IMR-90 (cell line): ENCODE results near the gene LAMTOR4. TPM values are rescaled to one million over a fixed set of nuclear protein-coding genes. Genes with fewer than 3 reads are reported as not detected.

Experiments used
- ATAC-seq: fragments of 200-7000 bp; cut with Tn5 transposase; 2 replicates; pipeline ENCODE4 v1.9.1; 2020; ENCODE audit warnings: low read depth, mild to moderate bottlenecking, moderate library complexity
- BruUV-seq: library from RNA; stranded (reverse); fragments of 400-500 nt; replicated peaks from 2 replicates; lab custom pipeline; 2021; lab: Mats Ljungman, UMichigan
- CTCF ChIA-PET: fragments of 300-600 bp; formaldehyde crosslinking; extraction: SDS; loops from one replicate; lab custom pipeline; 2021; ENCODE audit warnings: antibody characterized with exemption; lab: Yijun Ruan, JAX
- POLR2A ChIA-PET: fragments of 300-600 bp; sonication (Branson Sonifier 250); formaldehyde crosslinking; loops from one replicate; lab custom pipeline; 2022; ENCODE audit warnings: antibody characterized with exemption; ENCODE audit not compliant: unreplicated experiment; lab: Charles Lee
- DNase-seq: peaks from one replicate; pipeline ENCODE4 v3.0.0; 2013
- H2AFZ ChIP-seq: replicated peaks from 2 replicates; pipeline ENCODE3; 2013; ENCODE audit warnings: low read length, mild to moderate bottlenecking; ENCODE audit not compliant: poor library complexity
- H2AK5ac ChIP-seq: 2 replicates; pipeline ENCODE4 v1.6.1; 2013; ENCODE audit warnings: low read depth, low read length, inconsistent platforms
- H2AK9ac ChIP-seq: replicated peaks from 2 replicates; pipeline ENCODE3; 2013; ENCODE audit warnings: mild to moderate bottlenecking, low read depth, low read length, moderate library complexity; ENCODE audit not compliant: poor library complexity
- H2BK120ac ChIP-seq: 2 replicates; pipeline ENCODE4 v1.6.1; 2013; ENCODE audit warnings: low read depth, low read length, inconsistent platforms
- H2BK15ac ChIP-seq: 3 replicates; pipeline ENCODE4 v1.6.1; 2013; ENCODE audit warnings: low read depth, low read length, inconsistent platforms
- H2BK20ac ChIP-seq: 2 replicates; pipeline ENCODE4 v1.6.1; 2013; ENCODE audit warnings: low read depth, mild to moderate bottlenecking, inconsistent platforms, low read length, moderate library complexity
- H2BK5ac ChIP-seq: 2 replicates; pipeline ENCODE4 v1.6.1; 2013; ENCODE audit warnings: mild to moderate bottlenecking, low read depth, low read length, inconsistent platforms; ENCODE audit not compliant: poor library complexity, severe bottlenecking
- H3K14ac ChIP-seq: replicated peaks from 2 replicates; pipeline ENCODE4 v1.6.1; 2013; ENCODE audit warnings: low read depth, low read length, inconsistent platforms
- H3K18ac ChIP-seq: 2 replicates; pipeline ENCODE4 v1.6.1; 2013; ENCODE audit warnings: low read depth, low read length, control low read depth
- H3K23ac ChIP-seq: 2 replicates; pipeline ENCODE4 v1.6.1; 2013; ENCODE audit warnings: low read depth, low read length, inconsistent platforms
- H3K27ac ChIP-seq: 2 replicates; pipeline ENCODE4 v1.5.1; 2013; ENCODE audit warnings: mild to moderate bottlenecking, control low read depth, low read length; ENCODE audit not compliant: insufficient read depth
- H3K27me3 ChIP-seq: 2 replicates; pipeline ENCODE4 v1.6.1; 2013; ENCODE audit warnings: low read length; ENCODE audit not compliant: control insufficient read depth, insufficient read depth
- H3K36me3 ChIP-seq: 2 replicates; pipeline ENCODE4 v1.6.1; 2013; ENCODE audit warnings: low read length, mixed read lengths; ENCODE audit not compliant: control insufficient read depth, insufficient read depth
- H3K4ac ChIP-seq: 2 replicates; pipeline ENCODE4 v1.6.1; 2013; ENCODE audit warnings: low read depth, low read length, inconsistent platforms
- H3K4me1 ChIP-seq: 2 replicates; pipeline ENCODE4 v1.6.1; 2013; ENCODE audit warnings: low read length, mixed read lengths; ENCODE audit not compliant: control insufficient read depth, insufficient read depth
- H3K4me2 ChIP-seq: 2 replicates; pipeline ENCODE4 v1.6.1; 2013; ENCODE audit warnings: low read depth, mild to moderate bottlenecking, control low read depth, low read length, moderate library complexity
- H3K4me3 ChIP-seq: 2 replicates; pipeline ENCODE4 v1.5.1; 2013; ENCODE audit warnings: low read depth, mild to moderate bottlenecking, control low read depth, low read length, moderate library complexity; ENCODE audit not compliant: insufficient read depth
- H3K56ac ChIP-seq: 2 replicates; pipeline ENCODE4 v1.6.1; 2013; ENCODE audit warnings: low read length, inconsistent platforms; ENCODE audit not compliant: insufficient read depth; ENCODE audit errors: extremely low read depth
- H3K79me1 ChIP-seq, 2 experiments: 2 replicates each; pipeline ENCODE4 v1.6.1; 2013; ENCODE audit warnings: low read length in 2 of 2, inconsistent platforms in 1 of 2, low read depth in 1 of 2
- H3K9ac ChIP-seq: 2 replicates; pipeline ENCODE4 v1.6.1; 2013; ENCODE audit warnings: low read depth, low read length, control low read depth
- H3K9me1 ChIP-seq: 2 replicates; pipeline ENCODE4 v1.6.1; 2013; ENCODE audit warnings: low read length, inconsistent platforms; ENCODE audit not compliant: insufficient read depth
- H3K9me3 ChIP-seq: 2 replicates; pipeline ENCODE4 v1.6.1; 2013; ENCODE audit warnings: low read length; ENCODE audit not compliant: control insufficient read depth, insufficient read depth
- H4K20me1 ChIP-seq: 2 replicates; pipeline ENCODE4 v1.6.1; 2013; ENCODE audit warnings: low read length, inconsistent platforms; ENCODE audit not compliant: insufficient read depth
- H4K5ac ChIP-seq: 2 replicates; pipeline ENCODE4 v1.6.1; 2013; ENCODE audit warnings: mild to moderate bottlenecking, low read depth, low read length, control low read depth
- H4K8ac ChIP-seq, 2 experiments: 2 replicates each; pipeline ENCODE4 v1.6.1; 2013; ENCODE audit warnings: low read depth in 2 of 2, low read length in 2 of 2, control low read depth in 1 of 2, inconsistent platforms in 1 of 2
- H4K91ac ChIP-seq: 2 replicates; pipeline ENCODE4 v1.6.1; 2013; ENCODE audit warnings: low read depth, low read length, inconsistent platforms; ENCODE audit not compliant: insufficient read depth
- BHLHE40 ChIP-seq: fragments of 150-350 bp; IDR thresholded peaks from 2 replicates; pipeline ENCODE4 v1.6.1; 2016; ENCODE audit warnings: mild to moderate bottlenecking, low read depth, low read length
- CEBPB ChIP-seq: IDR thresholded peaks from 2 replicates; pipeline ENCODE4 v1.6.1; 2012; ENCODE audit warnings: low read depth, low read length, improper control_type of control experiment
- CHD1 ChIP-seq: IDR thresholded peaks from 2 replicates; pipeline ENCODE4 v1.6.1; 2012; ENCODE audit warnings: low read depth, low read length, improper control_type of control experiment
- FOS ChIP-seq: fragments of 150-350 bp; IDR thresholded peaks from 2 replicates; pipeline ENCODE4 v1.6.1; 2016; ENCODE audit warnings: low read depth, low read length
- MAZ ChIP-seq: IDR thresholded peaks from 2 replicates; pipeline ENCODE4 v1.6.1; 2012; ENCODE audit warnings: low read depth, mild to moderate bottlenecking, low read length, improper control_type of control experiment, moderate library complexity, borderline replicate concordance
- MXI1 ChIP-seq: IDR thresholded peaks from 2 replicates; pipeline ENCODE4 v1.6.1; 2012; ENCODE audit warnings: low read depth, mild to moderate bottlenecking, low read length, moderate library complexity, borderline replicate concordance
- POLR2A ChIP-seq: IDR thresholded peaks from 2 replicates; pipeline ENCODE4 v1.6.1; 2012; ENCODE audit warnings: mild to moderate bottlenecking, low read depth, low read length
- RAD21 ChIP-seq: IDR thresholded peaks from 2 replicates; pipeline ENCODE4 v1.6.1; 2012; ENCODE audit warnings: low read length, improper control_type of control experiment
- RCOR1 ChIP-seq: IDR thresholded peaks from 2 replicates; pipeline ENCODE4 v1.6.1; 2012; ENCODE audit warnings: mild to moderate bottlenecking, low read length, improper control_type of control experiment; ENCODE audit not compliant: insufficient replicate concordance
- RFX5 ChIP-seq: IDR thresholded peaks from 2 replicates; pipeline ENCODE4 v1.8.0; 2012; ENCODE audit warnings: low read depth, mild to moderate bottlenecking, low read length, moderate library complexity
- SMC3 ChIP-seq: fragments of 150-350 bp; IDR thresholded peaks from 2 replicates; pipeline ENCODE4 v1.6.1; 2016; ENCODE audit warnings: low read depth, mild to moderate bottlenecking, antibody characterized with exemption, low read length, moderate library complexity
- WGBS, 2 experiments: methylation state at CpG; one replicate each; pipeline versions ENCODE4 v1.1.5 to v1.1.7; 2013; ENCODE audit warnings: missing lambda C conversion rate in 2 of 2; ENCODE audit not compliant: insufficient read length in 1 of 2; ENCODE audit errors: extremely low coverage in 2 of 2; 5-methylcytosine and 5-hydroxymethylcytosine counted together
- dilution Hi-C: fragments of 300-500 bp; cut with HindIII; formaldehyde crosslinking; loops from one replicate; pipeline ENCODE4 v1.14.3; 2018; ENCODE audit warnings: low sequenced_read_pairs; ENCODE audit not compliant: unreplicated experiment
- in situ Hi-C: fragments of 300-500 bp; cut with MboI; formaldehyde crosslinking; loops from 3 replicates; pipeline ENCODE4 v1.14.3; 2019; ENCODE audit warnings: low sequenced_read_pairs, inconsistent platforms, mixed read lengths
- intact Hi-C: fragments of 100-400 bp; cut with micrococcal nuclease; formaldehyde crosslinking; loops from 2 replicates; pipeline ENCODE4 v1.10.0; 2022
- polyA plus RNA-seq, 3 experiments: library from polyadenylated mRNA; depleted of rRNA; stranded (reverse); fragments of >200 nt; gene quantifications; 2 replicates each; pipeline ENCODE4 v1.2.3, GENCODE V29; 2012; ENCODE audit warnings: low replicate concordance in 1 of 3
- total RNA-seq: library from RNA; depleted of rRNA; stranded (reverse); fragments of >200 nt; gene quantifications from 2 replicates; pipeline ENCODE4 v1.2.3, GENCODE V29; 2012
- TF ChIP-seq, protein P1 (sequence below): fragments of 150-350 bp; IDR thresholded peaks from 2 replicates; pipeline ENCODE4 v1.6.1; 2016; ENCODE audit warnings: low read depth, mild to moderate bottlenecking, low read length, moderate library complexity, borderline replicate concordance
- TF ChIP-seq, protein P2 (sequence below): fragments of 150-350 bp; IDR thresholded peaks from 2 replicates; pipeline ENCODE4 v1.6.1; 2017; ENCODE audit warnings: mild to moderate bottlenecking, antibody characterized with exemption, low read length, low read depth

The LAMTOR4 gene
- total and polyA plus RNA-seq, 2 of the 4 experiments (the other 2 are of a cell fraction), result 134 to 268 TPM

DNA sequence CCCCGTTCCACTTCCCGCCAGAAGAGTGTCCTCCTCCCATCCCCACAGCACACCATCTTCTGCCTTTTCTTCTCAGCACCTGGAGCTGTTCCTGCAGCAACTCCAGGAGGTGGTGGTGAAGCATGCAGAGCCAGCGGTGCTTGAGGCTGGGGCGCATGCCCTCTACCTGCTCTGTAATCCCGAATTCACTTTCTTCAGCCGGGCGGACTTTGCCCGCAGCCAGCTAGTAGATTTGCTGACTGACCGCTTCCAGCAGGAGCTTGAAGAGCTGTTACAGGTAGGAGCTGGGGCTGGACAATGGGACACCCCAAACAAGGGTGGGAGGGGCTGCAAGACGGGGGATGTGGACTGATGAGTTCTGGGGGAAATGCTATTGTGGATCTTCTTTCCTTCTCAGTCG is 52.0 kb downstream of the LAMTOR4 start:
- Histone ChIP-seq H3K4me3 (no peak overlapping the region), H3K4me1 (peaks cover 2% of the 10 kb centered on the region; the same call in 1 of the 2 replicates), H2AFZ (no peak overlapping the region), H3K9ac (no peak overlapping the region), H4K20me1 (no peaks in the 10 kb centered on the region), H4K8ac (no peak overlapping the region), H2BK120ac (no peak overlapping the region), H3K14ac (no peak overlapping the region), H3K18ac (no peak overlapping the region), H4K5ac (no peak overlapping the region), H3K9me1 (no peaks in the 10 kb centered on the region), H3K36me3 (no peaks in the 10 kb centered on the region), H2BK5ac (no peak overlapping the region), H3K23ac (no peak overlapping the region), H4K91ac (no peak overlapping the region), H3K79me1 (no peaks in the 10 kb centered on the region), H3K56ac (no peak overlapping the region), H3K4ac (no peak overlapping the region), H3K9me3 (no peaks in the 10 kb centered on the region), H2BK15ac (no peak overlapping the region), H2BK20ac (no peak overlapping the region), H2AK5ac (no peak overlapping the region), H3K27me3 (peaks cover 25% of the 10 kb centered on the region), H3K27ac (no peak overlapping the region), H2AK9ac (no peak overlapping the region), H3K4me2 (no peak overlapping the region)
- no TSS peak for BruUV-seq
- ChIA-PET CTCF (no interaction called here), POLR2A (no interaction called here)
- ATAC-seq (no peak), DNase-seq (no peak)
- in situ Hi-C loops (no loop called here), intact Hi-C loops (no loop called here), dilution Hi-C loops (no loop called here)
- no peak for TF ChIP-seq CEBPB
- TF ChIP-seq, protein P1, sequence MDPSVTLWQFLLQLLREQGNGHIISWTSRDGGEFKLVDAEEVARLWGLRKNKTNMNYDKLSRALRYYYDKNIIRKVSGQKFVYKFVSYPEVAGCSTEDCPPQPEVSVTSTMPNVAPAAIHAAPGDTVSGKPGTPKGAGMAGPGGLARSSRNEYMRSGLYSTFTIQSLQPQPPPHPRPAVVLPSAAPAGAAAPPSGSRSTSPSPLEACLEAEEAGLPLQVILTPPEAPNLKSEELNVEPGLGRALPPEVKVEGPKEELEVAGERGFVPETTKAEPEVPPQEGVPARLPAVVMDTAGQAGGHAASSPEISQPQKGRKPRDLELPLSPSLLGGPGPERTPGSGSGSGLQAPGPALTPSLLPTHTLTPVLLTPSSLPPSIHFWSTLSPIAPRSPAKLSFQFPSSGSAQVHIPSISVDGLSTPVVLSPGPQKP, result no peak
- no peak for TF ChIP-seq FOS
- no peak for TF ChIP-seq CHD1
- no peak for TF ChIP-seq BHLHE40
- no peak for TF ChIP-seq RFX5
- no peak for TF ChIP-seq MAZ
- no peak for TF ChIP-seq MXI1
- TF ChIP-seq, protein P2, sequence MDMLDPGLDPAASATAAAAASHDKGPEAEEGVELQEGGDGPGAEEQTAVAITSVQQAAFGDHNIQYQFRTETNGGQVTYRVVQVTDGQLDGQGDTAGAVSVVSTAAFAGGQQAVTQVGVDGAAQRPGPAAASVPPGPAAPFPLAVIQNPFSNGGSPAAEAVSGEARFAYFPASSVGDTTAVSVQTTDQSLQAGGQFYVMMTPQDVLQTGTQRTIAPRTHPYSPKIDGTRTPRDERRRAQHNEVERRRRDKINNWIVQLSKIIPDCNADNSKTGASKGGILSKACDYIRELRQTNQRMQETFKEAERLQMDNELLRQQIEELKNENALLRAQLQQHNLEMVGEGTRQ, result no peak
- TF ChIP-seq RAD21, result no peak
- no peak for TF ChIP-seq RCOR1
- no peak for TF ChIP-seq POLR2A
- TF ChIP-seq SMC3, result no peak
- WGBS, 2 experiments, result no CpG with 5 or more reads among the region's 11 CpGs
